Activated CD4-positive, alpha-beta T cell treated with anti-CD3 and anti-CD28 coated beads, Interleukin-10, Interleukin-2, amounts not matched to agents 100 ng/mL and 50 ng/mL, durations not matched to agents 16 hours and 8 hours (primary cell): ENCODE data around the gene GRM5.
"Not testable (repeated sequence)": the region's sequence is repeated elsewhere in the genome, so short reads cannot be mapped to it uniquely, and the experiment has no call there.

Experiments used
- DNase-seq: peaks from one replicate; pipeline ENCODE4 v3.0.0-alpha.2; 2020

Gene GRM5

DNA sequence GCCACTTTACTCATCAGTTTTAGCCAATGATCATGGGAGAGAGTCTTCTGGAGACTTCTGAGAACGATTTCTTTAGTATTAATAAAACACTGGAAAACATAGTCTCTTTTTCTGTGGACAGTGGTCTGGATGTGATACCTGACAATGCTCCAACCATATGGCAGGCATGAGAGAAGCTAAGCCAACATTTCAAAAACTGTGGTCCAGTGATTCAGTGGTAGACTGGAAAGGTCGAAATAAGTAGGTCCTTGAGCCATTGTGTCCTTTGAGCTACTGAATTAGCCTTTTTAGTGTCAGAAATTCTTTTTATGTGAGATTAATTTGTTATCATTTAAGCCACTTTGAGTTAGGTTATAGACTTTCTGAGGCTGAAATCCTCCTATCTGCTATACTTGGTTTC, 530.5 kb downstream of the GRM5 start:
- DNase-seq: no peak

DNA sequence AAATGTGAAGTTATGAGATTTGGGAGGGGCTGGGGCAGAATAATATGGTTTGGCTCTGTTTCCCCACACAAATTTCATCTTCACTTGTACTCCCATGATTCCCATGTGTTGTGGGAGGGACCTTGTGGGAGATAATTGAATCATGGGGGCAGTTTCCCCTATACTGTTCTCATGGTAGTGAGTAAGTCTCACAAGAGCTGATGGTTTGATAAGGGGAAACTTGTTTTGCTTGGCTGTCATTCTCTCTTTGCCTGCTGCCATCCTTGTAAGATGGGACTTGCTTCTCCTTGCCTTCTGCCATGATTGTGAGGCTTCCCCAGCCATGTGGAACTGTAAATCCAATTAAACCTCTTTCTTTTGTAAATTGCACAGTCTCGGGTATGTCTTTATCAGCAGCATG, 531.1 kb downstream of the GRM5 start:
- not testable (repeated sequence) for DNase-seq

- DNase-seq: no peak
Measured at GRCh38 chr11:88534185-88534584, 531.6 kb downstream of the GRM5 start.

GRCh38 chr11:88533001-88533400, 532.8 kb downstream of the GRM5 start:
- no peak for DNase-seq

DNA sequence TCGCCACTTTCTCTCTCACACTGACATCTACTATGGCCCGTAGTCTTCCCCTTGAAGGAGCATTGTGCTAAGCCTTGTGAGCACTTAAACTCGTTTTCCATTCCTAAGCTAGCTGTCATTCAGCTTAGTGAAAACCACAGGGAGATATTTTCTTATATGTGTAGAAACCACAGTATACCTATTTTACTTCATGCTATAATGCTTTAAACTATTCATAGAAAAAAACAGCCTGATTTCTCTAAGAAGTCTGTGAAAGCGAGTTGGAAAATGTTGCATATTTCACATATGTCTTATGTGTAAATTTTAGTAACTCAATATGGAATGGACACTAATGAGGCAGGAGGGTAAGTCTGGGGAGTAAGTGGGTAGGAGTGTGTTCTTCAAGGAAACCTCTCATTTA, 534.0 kb downstream of the GRM5 start:
- DNase-seq: peak; percentile 8

DNA sequence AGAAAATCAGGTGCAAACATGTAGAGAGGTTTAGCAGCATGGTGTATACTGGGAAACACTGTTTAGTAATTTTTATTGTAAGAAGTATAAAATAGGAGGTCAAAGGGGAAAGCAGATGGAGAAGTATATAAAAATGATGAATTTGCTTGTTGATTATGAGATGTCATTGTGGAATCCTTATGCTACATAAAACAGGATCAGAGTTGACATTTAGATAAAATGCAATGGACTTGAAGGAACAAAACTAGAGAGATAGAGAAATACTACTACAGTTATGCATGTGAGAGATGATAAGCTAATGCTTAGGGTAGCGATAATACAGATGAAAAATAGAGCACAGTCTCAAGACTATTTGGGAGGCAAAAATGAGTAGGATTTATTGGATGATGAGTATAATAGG, 536.4 kb downstream of the GRM5 start:
- DNase-seq: no peak

GRCh38 chr11:88523386-88524071, 542.3 kb downstream of the GRM5 start:
- no peak for DNase-seq

GRCh38 chr11:88522624-88523385, 543.0 kb downstream of the GRM5 start:
- no peak for DNase-seq

GRCh38 chr11:88521799-88522201, 544.0 kb downstream of the GRM5 start:
- no peak for DNase-seq

- no peak for DNase-seq
Measured at GRCh38 chr11:88521399-88521798, 544.4 kb downstream of the GRM5 start.

DNA sequence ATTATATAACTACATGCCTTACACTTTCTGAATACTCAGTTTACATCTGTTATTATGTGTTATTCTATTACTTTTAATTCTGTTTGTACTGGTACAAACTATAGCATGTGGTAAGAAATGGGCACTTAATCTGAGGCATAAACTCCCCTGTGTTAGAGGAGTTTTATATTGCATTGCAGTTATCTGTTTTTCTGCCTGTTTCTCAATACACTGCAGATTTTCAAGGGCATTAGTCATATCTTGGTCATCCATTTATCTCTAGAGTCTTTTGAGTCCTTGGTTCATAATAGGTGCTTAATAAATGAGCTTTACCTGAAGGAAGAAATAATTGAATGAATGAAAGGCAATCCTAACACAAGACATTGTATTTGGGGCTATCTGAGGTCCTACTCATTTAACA, 545.4 kb downstream of the GRM5 start:
- DNase-seq: no peak

DNA sequence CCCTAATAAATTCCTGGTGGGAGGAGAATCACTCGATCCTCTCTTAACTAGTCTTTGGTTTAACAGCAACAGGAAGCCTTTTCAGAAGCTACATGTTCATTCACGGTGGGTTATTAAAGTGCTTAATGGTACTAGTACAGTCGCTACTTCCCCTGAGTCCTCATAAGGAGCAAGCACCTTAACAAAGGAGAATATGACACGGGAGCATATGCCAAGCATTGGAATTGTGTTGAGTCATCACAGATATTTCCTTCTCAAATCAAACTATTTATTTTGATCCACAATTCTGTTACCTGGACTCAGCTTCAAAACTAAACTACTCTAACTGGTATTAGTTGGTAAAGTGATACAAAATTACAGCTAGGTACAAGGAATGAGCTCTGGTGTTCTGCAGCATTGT, 550.8 kb downstream of the GRM5 start:
- DNase-seq: no peak

DNA sequence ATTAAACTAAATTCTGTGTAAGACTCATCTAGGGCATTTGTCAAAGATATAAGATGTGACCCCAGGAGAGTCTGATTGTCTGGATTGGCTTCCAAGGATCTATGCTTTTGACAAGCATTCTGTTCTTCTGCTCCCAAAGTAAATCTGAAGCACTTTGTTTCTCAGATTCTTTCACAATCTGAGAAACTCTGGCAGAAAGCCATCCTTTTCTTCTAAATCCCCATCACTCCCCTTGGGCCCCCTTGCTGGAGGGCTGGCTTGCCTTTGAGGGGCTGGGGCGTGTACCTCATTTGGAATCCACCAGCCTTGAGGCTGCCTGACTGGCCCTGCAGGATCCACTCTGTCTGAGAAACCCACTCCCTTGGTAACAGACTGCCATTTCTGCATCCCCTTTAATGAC, 554.8 kb downstream of the GRM5 start:
- no peak for DNase-seq

DNA sequence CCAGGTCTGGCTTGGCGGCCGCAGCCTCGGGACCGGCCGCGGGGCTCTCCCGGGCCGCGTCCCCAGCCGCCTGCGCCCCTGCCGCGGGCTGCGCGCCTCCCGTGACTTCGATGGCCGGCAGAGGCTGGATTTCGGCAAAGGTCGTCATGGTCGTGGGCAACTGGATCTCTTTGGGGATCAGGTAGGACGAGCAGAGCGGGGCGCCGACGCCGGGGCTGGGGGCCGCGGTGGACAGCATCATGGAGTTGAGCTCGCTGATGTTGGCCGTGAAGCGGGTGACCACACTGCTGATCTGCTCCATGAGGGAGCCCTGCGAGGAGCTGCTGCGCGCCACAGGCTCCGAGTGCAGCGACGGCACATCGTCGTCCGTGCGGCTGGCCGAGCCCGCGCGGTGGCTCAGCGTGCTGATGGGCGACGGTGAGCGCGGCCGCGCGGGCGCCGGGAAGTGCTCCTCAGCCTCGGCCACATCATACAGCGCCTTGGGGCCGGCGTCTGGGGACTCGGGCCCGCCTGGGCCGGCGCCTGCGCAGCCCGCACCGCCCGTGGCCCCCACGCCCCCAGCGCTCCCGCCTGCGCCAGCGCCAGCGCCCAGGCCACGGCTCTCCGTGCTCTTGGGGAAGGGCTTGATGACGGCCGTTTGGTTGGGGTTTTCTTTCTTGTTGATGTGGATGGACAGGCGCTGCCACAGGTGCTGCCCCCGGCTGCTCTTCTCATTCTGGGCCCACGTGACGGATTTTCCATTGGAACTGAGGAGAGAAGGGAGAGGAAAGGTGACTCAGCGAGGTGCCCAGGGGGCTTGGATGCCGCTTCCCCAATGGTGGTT, 556.8 kb downstream of the GRM5 start:
- DNase-seq: peak; percentile 49

GRCh38 chr11:88508418-88508758, 557.4 kb downstream of the GRM5 start:
- no peak for DNase-seq

- no peak for DNase-seq
Measured at GRCh38 chr11:88507771-88508417, 557.9 kb downstream of the GRM5 start.

GRCh38 chr11:88501541-88501940, 564.2 kb downstream of the GRM5 start:
- DNase-seq: no peak

GRCh38 chr11:88495836-88496235, 569.9 kb downstream of the GRM5 start:
- no peak for DNase-seq

DNA sequence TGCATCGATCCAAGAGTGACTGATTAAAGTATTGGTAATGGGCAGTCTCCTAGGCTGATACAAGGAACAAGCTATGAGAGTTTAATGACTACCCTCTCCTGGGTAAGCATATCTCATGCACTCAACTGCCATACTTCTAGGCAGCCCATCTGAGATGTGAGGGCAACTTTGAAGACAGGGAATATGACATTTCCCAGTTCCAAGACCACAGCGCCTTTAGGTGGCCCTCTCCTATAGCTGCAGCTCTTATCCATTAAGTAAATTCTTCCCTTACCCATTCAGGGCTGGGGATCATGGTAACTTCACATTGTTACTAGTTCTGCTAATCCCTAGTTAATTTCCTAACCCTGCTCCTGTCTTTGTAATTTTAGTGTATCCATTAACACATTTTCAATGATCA, 570.9 kb downstream of the GRM5 start:
- DNase-seq: no peak

DNA sequence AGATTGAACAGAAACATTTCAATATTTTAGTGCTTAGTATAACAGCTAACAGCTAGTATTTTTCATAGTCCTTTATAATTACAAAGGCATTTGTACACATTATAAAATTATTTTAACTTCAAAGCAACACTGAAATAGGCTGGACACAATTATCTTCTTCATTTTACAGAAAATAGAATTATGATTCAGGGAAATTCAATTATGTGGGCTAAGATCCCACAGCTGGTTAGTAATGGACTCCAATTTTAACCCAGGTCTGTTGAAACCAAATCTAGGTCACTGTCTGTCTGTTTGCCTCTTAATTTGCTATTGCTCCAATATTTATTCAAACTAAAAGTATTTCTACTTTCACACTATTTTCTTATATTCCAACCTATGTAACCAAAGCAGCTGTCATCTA, 574.1 kb downstream of the GRM5 start:
- DNase-seq: no peak

DNA sequence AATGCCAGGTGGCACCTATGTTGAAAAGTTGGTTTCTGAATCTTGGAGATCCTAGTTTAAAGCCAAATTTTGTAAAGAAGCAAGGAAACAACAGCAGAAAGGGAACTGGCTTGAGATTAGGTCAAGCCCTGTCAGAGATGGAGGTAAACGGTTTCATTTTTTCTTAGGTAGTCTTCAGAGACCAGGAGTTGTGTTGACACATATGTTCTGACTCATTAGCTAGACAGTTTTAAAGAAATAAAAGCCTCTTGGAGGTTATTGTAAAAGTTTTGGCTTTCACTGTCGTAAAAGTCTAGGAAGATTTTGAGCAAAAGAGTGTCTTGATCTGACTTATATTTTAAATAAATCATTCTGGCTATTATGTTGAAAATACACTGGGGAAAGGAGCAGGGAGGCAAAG, 576.8 kb downstream of the GRM5 start:
- DNase-seq: no peak

- no peak for DNase-seq
Measured at GRCh38 chr11:88487646-88488045, 578.1 kb downstream of the GRM5 start.

DNA sequence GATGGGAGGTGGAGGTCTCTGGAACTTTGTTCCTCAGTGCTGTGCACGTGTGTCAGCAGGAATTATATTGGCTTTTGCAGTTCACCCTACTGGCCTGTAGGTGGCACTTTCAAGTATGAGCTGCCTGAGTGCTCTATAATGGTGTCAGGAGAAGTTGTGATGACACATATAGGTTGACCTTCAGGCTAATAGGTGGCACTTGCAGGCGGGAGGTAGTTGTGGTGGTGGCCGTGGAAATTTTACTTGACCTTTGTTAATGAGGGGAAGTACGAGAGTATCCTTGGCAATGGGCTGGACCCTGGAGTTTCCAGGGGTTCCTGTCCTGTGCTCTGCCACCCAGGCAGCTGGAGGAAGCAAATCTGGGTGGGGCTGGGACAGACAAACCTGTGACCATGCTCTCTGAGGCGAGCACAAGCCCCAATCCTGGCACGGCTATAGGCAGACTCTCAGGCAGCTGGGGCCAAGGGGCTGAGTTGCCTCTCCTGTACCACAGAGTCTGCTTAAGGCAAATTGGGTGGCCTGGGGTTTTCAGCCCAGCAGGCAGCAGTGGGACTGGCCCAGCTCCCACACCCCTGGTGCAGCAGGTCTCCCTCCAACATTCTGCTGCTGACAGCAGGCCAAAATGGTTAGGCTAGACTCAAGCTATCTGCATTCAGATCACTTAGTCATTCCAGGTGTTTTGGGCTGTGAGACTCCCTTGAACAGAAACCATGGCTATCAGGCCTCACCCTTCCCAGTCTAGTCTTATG, 580.7 kb downstream of the GRM5 start:
- DNase-seq: peak; percentile 72
